Endothelial cell of umbilical vein (primary cell): ENCODE measurements around the gene C3orf80. TPM values are rescaled to one million over a fixed set of nuclear protein-coding genes. Genes with fewer than 3 reads are reported as not detected.

Experiments
- BruUV-seq: library from RNA; stranded (reverse); fragments of 400-500 nt; replicated peaks from 2 replicates; lab custom pipeline; 2021; lab: Mats Ljungman, UMichigan
- CTCF ChIA-PET: fragments of 300-600, 350-600 bp; sonication (Branson Sonifier 250); formaldehyde crosslinking; loops from one replicate; lab custom pipeline; 2021; ENCODE audit warnings: antibody characterized with exemption, inconsistent platforms; lab: Charles Lee
- POLR2A ChIA-PET: fragments of 300-600, 350-600 bp; sonication (Branson Sonifier 250); formaldehyde crosslinking; loops from one replicate; lab custom pipeline; 2021; ENCODE audit warnings: antibody characterized with exemption, inconsistent platforms; lab: Charles Lee
- DNase-seq: peaks from one replicate; pipeline ENCODE4 v3.0.0-alpha.2; 2011; ENCODE audit warnings: low read depth, low spot score
- FAIRE-seq: peaks from 2 replicates; lab custom pipeline; 2011; peaks lifted over from hg19 to GRCh38; lab: Jason Lieb, UNC
- H2AFZ ChIP-seq: 2 replicates; pipeline ENCODE4 v1.6.0; 2012; ENCODE audit warnings: low read depth, low read length, control low read depth, inconsistent platforms
- H3K27ac ChIP-seq: 2 replicates; pipeline ENCODE4 v1.5.1; 2011; ENCODE audit warnings: low read depth, mild to moderate bottlenecking, control low read depth, low read length, moderate library complexity; ENCODE audit not compliant: insufficient read depth
- H3K27me3 ChIP-seq, 2 experiments: 2 replicates each; pipeline versions ENCODE4 v1.6.0 to v1.6.1; 2011; ENCODE audit warnings: low read length in 2 of 2, mixed read lengths in 1 of 2; ENCODE audit not compliant: control insufficient read depth in 2 of 2, insufficient read depth in 2 of 2
- H3K36me3 ChIP-seq, 2 experiments: 2 replicates in 1 of 2; 3 replicates in 1 of 2; pipeline ENCODE4 v1.5.1; 2011; ENCODE audit warnings: low read length in 2 of 2, mild to moderate bottlenecking in 1 of 2, moderate library complexity in 1 of 2; ENCODE audit not compliant: control insufficient read depth in 2 of 2, insufficient read depth in 2 of 2; ENCODE audit errors: extremely low read depth in 1 of 2
- H3K4me1 ChIP-seq: 3 replicates; pipeline ENCODE4 v1.5.1; 2011; ENCODE audit warnings: mild to moderate bottlenecking, low read length; ENCODE audit not compliant: control insufficient read depth, insufficient read depth; ENCODE audit errors: extremely low read depth
- H3K4me2 ChIP-seq: 2 replicates; pipeline ENCODE4 v1.6.1; 2011; ENCODE audit warnings: low read length, control low read depth, mixed read lengths; ENCODE audit not compliant: insufficient read depth
- H3K4me3 ChIP-seq, 3 experiments: fragments of 200-600 bp in 1 of 3; sonication (generic), shearing (Covaris generic) in 1 of 3; replicated peaks in 1 of 3; 2 replicates each; pipeline ENCODE4 v1.5.1; 2011 to 2016; ENCODE audit warnings: control low read depth in 3 of 3, low read length in 3 of 3, mild to moderate bottlenecking in 2 of 3, inconsistent platforms in 1 of 3, low read depth in 1 of 3, moderate library complexity in 1 of 3; ENCODE audit not compliant: insufficient read depth in 1 of 3
- H3K79me2 ChIP-seq: 2 replicates; pipeline ENCODE4 v1.6.0; 2012; ENCODE audit warnings: low read length, inconsistent platforms; ENCODE audit not compliant: control insufficient read depth, insufficient read depth
- H3K9ac ChIP-seq: replicated peaks from 2 replicates; pipeline ENCODE3; 2011; ENCODE audit warnings: low read length, control low read depth; ENCODE audit not compliant: insufficient read depth; ENCODE audit errors: extremely low read depth
- H3K9me1 ChIP-seq: replicated peaks from 3 replicates; pipeline ENCODE4 v1.6.0; 2011; ENCODE audit warnings: mild to moderate bottlenecking, low read length; ENCODE audit not compliant: control insufficient read depth, insufficient read depth; ENCODE audit errors: extremely low read depth
- H3K9me3 ChIP-seq: replicated peaks from 2 replicates; pipeline ENCODE4 v1.5.1; 2012; ENCODE audit warnings: low read length, inconsistent platforms; ENCODE audit not compliant: control insufficient read depth, insufficient read depth
- H4K20me1 ChIP-seq: replicated peaks from 2 replicates; pipeline ENCODE3; 2011; ENCODE audit warnings: mild to moderate bottlenecking, low read length; ENCODE audit not compliant: control insufficient read depth, insufficient read depth; ENCODE audit errors: extremely low read depth
- CTCF ChIP-seq, 2 donors: IDR thresholded peaks; 1 replicate in 1 of 2; 2 replicates in 1 of 2; pipeline ENCODE4 v1.5.1; 2011; ENCODE audit warnings: low read length in 2 of 2, mild to moderate bottlenecking in 2 of 2, moderate library complexity in 2 of 2, control low read depth in 1 of 2, inconsistent platforms in 1 of 2, low read depth in 1 of 2; ENCODE audit not compliant: insufficient read depth in 1 of 2; ENCODE audit errors: extremely low read depth in 1 of 2
- EZH2 ChIP-seq: IDR thresholded peaks from 2 replicates; pipeline ENCODE4 v1.6.1; 2012; ENCODE audit warnings: borderline replicate concordance, low read depth, mild to moderate bottlenecking, moderate library complexity, low read length, inconsistent platforms; ENCODE audit not compliant: severe bottlenecking
- FOS ChIP-seq: IDR thresholded peaks from 2 replicates; pipeline ENCODE4 v1.6.1; 2011; ENCODE audit warnings: mild to moderate bottlenecking, low read length, moderate library complexity, borderline replicate concordance; ENCODE audit not compliant: insufficient read depth
- GATA2 ChIP-seq: IDR thresholded peaks from 2 replicates; pipeline ENCODE4 v1.7.0; 2011; ENCODE audit warnings: low read depth, mild to moderate bottlenecking, moderate library complexity, mixed read lengths, low read length; ENCODE audit not compliant: insufficient read length, insufficient read depth
- JUN ChIP-seq: IDR thresholded peaks from 2 replicates; pipeline ENCODE4 v1.6.1; 2011; ENCODE audit warnings: borderline replicate concordance, low read depth; ENCODE audit not compliant: insufficient read length, insufficient read depth
- MAX ChIP-seq: IDR thresholded peaks from 2 replicates; pipeline ENCODE4 v1.6.1; 2011; ENCODE audit not compliant: insufficient read depth, insufficient read length
- MYC ChIP-seq: IDR thresholded peaks from one replicate; pipeline ENCODE4 v1.6.1; 2011; ENCODE audit warnings: mild to moderate bottlenecking, low read depth, low read length
- POLR2A ChIP-seq: IDR thresholded peaks from 2 replicates; pipeline ENCODE4 v1.6.1; 2012; ENCODE audit warnings: low read depth, mild to moderate bottlenecking, control low read depth, low read length
- POLR2AphosphoS5 ChIP-seq: IDR thresholded peaks from 2 replicates; pipeline ENCODE4 v1.6.1; 2012; ENCODE audit warnings: low read depth, mild to moderate bottlenecking, control low read depth, low read length, moderate library complexity; ENCODE audit not compliant: insufficient read depth
- dilution Hi-C: fragments of 300-500 bp; cut with MboI; formaldehyde crosslinking; loops from one replicate; pipeline ENCODE4 v1.15.0; 2019; ENCODE audit warnings: low sequenced_read_pairs; ENCODE audit not compliant: extremely low pct_ligation_motif_present
- intact Hi-C: fragments of 100-400 bp; cut with micrococcal nuclease; formaldehyde crosslinking; loops from one replicate; pipeline ENCODE4 v1.10.0; 2022
- polyA plus RNA-seq, 4 experiments: library from polyadenylated mRNA; depleted of rRNA in 3 of 4; stranded (reverse) in 3 of 4; unstranded in 1 of 4; fragments of >200 nt; gene quantifications; 2 replicates each; pipeline versions ENCODE4 v1.2.1 to v1.2.3, GENCODE V29; 2011 to 2012; ENCODE audit warnings: missing spikeins in 1 of 4
- total RNA-seq: library from RNA; stranded (reverse); gene quantifications from 2 replicates; pipeline ENCODE4 v1.2.3, GENCODE V29; 2021

Gene C3orf80
- total and polyA plus RNA-seq, 2 donors (not counting 3 experiments of a cell fraction or from before 2014, with no cell fraction given): 0.04 TPM; not detected in 1

DNA sequence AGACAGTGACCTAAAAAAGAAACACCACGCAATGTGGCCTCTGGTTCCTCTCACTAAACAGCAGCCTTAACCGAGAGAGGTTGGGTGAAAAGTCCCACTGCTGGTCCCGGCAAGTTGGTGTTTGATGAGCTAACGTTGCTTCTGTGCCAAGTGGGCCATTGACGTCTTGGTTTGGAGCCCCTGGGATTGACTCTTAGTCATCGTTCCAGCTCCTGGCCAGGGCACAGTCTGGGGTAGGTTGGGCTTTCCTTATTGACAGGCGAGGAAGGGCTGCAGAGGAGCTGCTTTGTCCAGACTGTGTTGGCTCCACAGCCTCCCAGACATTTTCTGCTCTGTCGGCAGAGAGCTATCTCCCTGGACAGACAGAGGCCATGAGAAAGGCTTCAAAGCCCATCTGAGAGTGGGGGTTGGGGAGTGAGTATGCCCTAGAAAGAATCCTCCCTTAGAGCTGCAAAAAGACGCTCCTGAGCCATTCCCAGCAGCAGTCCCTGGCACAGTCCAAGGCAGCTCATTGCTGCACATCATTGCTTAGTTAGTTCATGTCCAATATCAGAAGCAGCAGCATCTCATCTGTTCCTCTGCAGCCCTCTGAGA is 28.6 kb upstream of the C3orf80 start:
- FAIRE-seq (no peak), DNase-seq (no peak)
- CTCF ChIA-PET: interaction anchor here (1.1 to 1.4 kb wide), 2 partner anchors 13 to 33 kb away, joined by 4 read pairs; no protein-coding TSS in a partner anchor
- POLR2A ChIA-PET: no interaction called here
- Histone ChIP-seq H3K9ac (no peak overlapping the region), H3K4me2 (no peak overlapping the region), H3K9me1 (no peaks in the 10 kb centered on the region), H2AFZ (no peak overlapping the region), H3K9me3 (no peaks in the 10 kb centered on the region), H3K4me1 (no peaks in the 10 kb centered on the region), H3K27me3 (peaks cover under 1 to 4% of the 10 kb centered on the region in 2 experiments), H4K20me1 (no peaks in the 10 kb centered on the region), H3K27ac (no peak overlapping the region), H3K4me3 (no peak overlapping the region), H3K79me2 (no peaks in the 10 kb centered on the region), H3K36me3 (no peaks in the 10 kb centered on the region)
- TF ChIP-seq EZH2: no peak
- TF ChIP-seq CTCF (IDR thresholded peaks at IDR 0.05; ENCODE audit: extremely low read depth in 1 of 2, insufficient read depth in 1 of 2, low read depth in 1 of 2, low read length in 2 of 2): no peak
- TF ChIP-seq JUN: no peak
- no peak for TF ChIP-seq MYC
- no peak for TF ChIP-seq FOS
- no peak for TF ChIP-seq GATA2
- no peak for TF ChIP-seq POLR2AphosphoS5
- TF ChIP-seq POLR2A: no peak
- no peak for TF ChIP-seq MAX
- dilution Hi-C loops (no loop called here), intact Hi-C loops (no loop called here)
- no TSS peak for BruUV-seq
